Osteoblast (primary cell): ENCODE data around the gene GNPAT. TPM values are rescaled to one million over a fixed set of nuclear protein-coding genes. Genes with fewer than 3 reads are reported as not detected.

Experiments
- DNase-seq: peaks from one replicate; pipeline ENCODE4 v3.0.0; 2011; ENCODE audit warnings: low spot score, mixed read lengths; ENCODE audit not compliant: insufficient read length; ENCODE audit errors: missing footprints
- H2AFZ ChIP-seq: 2 replicates; pipeline ENCODE4 v1.6.0; 2011; ENCODE audit warnings: mild to moderate bottlenecking, low read length
- H3K27ac ChIP-seq: 2 replicates; pipeline ENCODE4 v1.5.1; 2011; ENCODE audit warnings: mild to moderate bottlenecking, low read depth, low read length, moderate library complexity
- H3K27me3 ChIP-seq: 2 replicates; pipeline ENCODE4 v1.6.0; 2012; ENCODE audit warnings: mild to moderate bottlenecking, control low read depth, inconsistent platforms, low read length, moderate library complexity; ENCODE audit not compliant: insufficient read depth
- H3K36me3 ChIP-seq: 2 replicates; pipeline ENCODE4 v1.5.1; 2011; ENCODE audit warnings: mild to moderate bottlenecking, low read length, control low read depth, moderate library complexity; ENCODE audit not compliant: insufficient read depth
- H3K4me1 ChIP-seq: 2 replicates; pipeline ENCODE4 v1.5.1; 2011; ENCODE audit warnings: mild to moderate bottlenecking, low read length, control low read depth, moderate library complexity; ENCODE audit not compliant: insufficient read depth
- H3K4me2 ChIP-seq: 2 replicates; pipeline ENCODE4 v1.6.0; 2011; ENCODE audit warnings: mild to moderate bottlenecking, low read length; ENCODE audit not compliant: insufficient read depth
- H3K4me3 ChIP-seq: fragments of 200-600 bp; sonication (generic); 3 replicates; pipeline ENCODE4 v1.5.1; 2012; ENCODE audit warnings: mild to moderate bottlenecking, low read length, inconsistent platforms; ENCODE audit not compliant: insufficient read depth
- H3K79me2 ChIP-seq: 2 replicates; pipeline ENCODE4 v1.6.0; 2012; ENCODE audit warnings: mild to moderate bottlenecking, low read length, control low read depth, inconsistent platforms; ENCODE audit not compliant: insufficient read depth
- H3K9me3 ChIP-seq: 2 replicates; pipeline ENCODE4 v1.5.1; 2011; ENCODE audit warnings: low read depth, low read length, control low read depth
- H4K20me1 ChIP-seq: 2 replicates; pipeline ENCODE4 v1.6.0; 2012; ENCODE audit warnings: mild to moderate bottlenecking, low read length, control low read depth; ENCODE audit not compliant: insufficient read depth
- CTCF ChIP-seq: IDR thresholded peaks from 2 replicates; pipeline ENCODE4 v1.5.1; 2011; ENCODE audit warnings: mild to moderate bottlenecking, low read depth, low read length, moderate library complexity; ENCODE audit errors: extremely low read depth
- total RNA-seq: library from RNA; depleted of rRNA; stranded (reverse); fragments of >200 nt; gene quantifications from 2 replicates; pipeline ENCODE4 v1.2.3, GENCODE V29; 2012

GNPAT gene
- total RNA-seq, 1 donor = 52.1 TPM

DNA sequence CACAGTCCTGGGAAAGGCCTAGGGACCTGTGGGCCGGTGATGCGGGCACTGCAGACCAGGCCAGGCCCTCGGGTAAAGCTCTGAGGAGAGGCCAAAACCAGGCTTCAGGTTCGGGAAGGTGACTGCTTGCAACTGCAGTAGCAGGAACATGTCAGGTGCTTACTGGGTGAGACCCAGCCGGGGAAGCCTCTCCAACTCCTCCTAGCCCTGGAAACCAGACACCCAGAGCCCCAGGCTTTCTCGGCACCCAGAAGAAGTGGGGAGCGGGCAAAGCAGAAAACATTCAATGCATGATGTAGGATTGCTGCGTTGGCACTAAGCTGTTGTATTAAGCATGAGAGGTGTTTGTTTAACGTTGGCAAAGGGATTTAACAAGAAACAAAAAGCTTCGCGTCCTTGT, 20.2 kb upstream of the GNPAT start:
- Histone ChIP-seq H3K4me3 (no peak overlapping the region), H2AFZ (no peak overlapping the region), H3K36me3 (peaks cover 23% of the 10 kb centered on the region), H4K20me1 (no peaks in the 10 kb centered on the region), H3K79me2 (no peaks in the 10 kb centered on the region), H3K4me1 (no peaks in the 10 kb centered on the region), H3K4me2 (no peak overlapping the region), H3K9me3 (no peaks in the 10 kb centered on the region), H3K27me3 (peaks cover 6% of the 10 kb centered on the region), H3K27ac (no peak overlapping the region)
- no peak for TF ChIP-seq CTCF
- DNase-seq = no peak

DNA sequence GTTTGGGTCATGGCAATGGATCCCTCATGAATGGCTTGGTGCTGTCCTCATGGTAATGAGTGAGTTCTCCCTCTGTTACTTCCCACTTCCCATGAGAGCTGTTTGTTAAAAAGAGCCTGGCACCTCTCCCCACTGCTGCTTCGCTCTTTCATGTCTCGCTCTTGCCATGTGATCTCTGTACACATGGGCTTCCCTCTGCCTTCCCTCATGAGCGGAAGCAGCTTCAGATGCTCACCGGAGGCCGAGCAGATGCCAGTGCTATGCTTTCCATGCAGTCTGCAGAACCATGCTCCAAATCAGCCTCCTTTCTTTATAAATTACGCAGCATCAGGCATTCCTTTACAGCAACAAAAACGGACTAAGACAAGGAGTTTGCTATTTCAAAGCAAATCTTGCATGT, 14.9 kb upstream of the GNPAT start:
- Histone ChIP-seq H3K9me3 (no peaks in the 10 kb centered on the region), H3K36me3 (peaks cover 44% of the 10 kb centered on the region), H3K79me2 (peaks cover 9% of the 10 kb centered on the region), H3K4me2 (no peak overlapping the region), H3K27me3 (no peaks in the 10 kb centered on the region), H3K4me1 (no peaks in the 10 kb centered on the region), H4K20me1 (peaks cover 7% of the 10 kb centered on the region), H3K27ac (no peak overlapping the region), H3K4me3 (no peak overlapping the region), H2AFZ (no peak overlapping the region)
- no peak for TF ChIP-seq CTCF
- no peak for DNase-seq

DNA sequence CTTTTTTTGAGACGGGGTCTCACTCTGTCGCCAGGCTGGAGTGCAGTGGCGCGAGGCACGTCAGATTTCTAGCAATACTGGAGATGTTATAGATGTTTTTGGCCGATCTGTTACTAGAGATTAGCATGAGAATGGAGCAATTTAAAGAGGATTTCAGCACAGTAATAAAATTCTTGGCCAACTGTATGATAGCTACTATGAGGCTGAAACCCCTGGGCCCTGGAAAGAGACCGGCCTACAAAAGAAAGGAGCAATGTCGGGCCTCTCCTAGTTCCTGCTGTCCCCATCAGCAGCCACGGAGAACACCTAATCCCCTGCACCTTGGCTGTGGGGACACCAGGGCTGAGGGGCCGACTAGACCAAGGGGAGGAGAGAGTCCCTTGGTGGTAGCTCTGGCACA, 9.5 kb upstream of the GNPAT start:
- Histone ChIP-seq H3K27ac (no peak overlapping the region), H3K36me3 (peaks cover 14% of the 10 kb centered on the region), H3K27me3 (no peaks in the 10 kb centered on the region), H3K4me3 (no peak overlapping the region), H3K4me2 (no peak overlapping the region), H3K79me2 (peaks cover 21% of the 10 kb centered on the region), H3K9me3 (no peaks in the 10 kb centered on the region), H2AFZ (no peak overlapping the region), H3K4me1 (no peaks in the 10 kb centered on the region), H4K20me1 (peaks cover 15% of the 10 kb centered on the region)
- TF ChIP-seq CTCF = no peak
- DNase-seq = no peak

GRCh38 chr1:231232870-231233734, 7.9 kb upstream of the GNPAT start:
- Histone ChIP-seq H3K79me2 (peaks cover 21% of the 10 kb centered on the region), H3K4me3 (no peak overlapping the region), H2AFZ (no peak overlapping the region), H3K9me3 (no peaks in the 10 kb centered on the region), H3K27ac (no peak overlapping the region), H4K20me1 (peaks cover 15% of the 10 kb centered on the region), H3K36me3 (peaks cover 11% of the 10 kb centered on the region), H3K4me2 (no peak overlapping the region), H3K27me3 (no peaks in the 10 kb centered on the region), H3K4me1 (no peaks in the 10 kb centered on the region)
- no peak for TF ChIP-seq CTCF
- DNase-seq = no peak
